Lung (tissue), 12 donors: ENCODE measurements around the gene KRT37. TPM values are rescaled to one million over a fixed set of nuclear protein-coding genes. Genes with fewer than 3 reads are reported as not detected.
"Not testable (repeated sequence)": the region's sequence is repeated elsewhere in the genome, so short reads cannot be mapped to it uniquely, and the experiment has no call there.

Experiments used
- ATAC-seq: fragments of 200-7000 bp; cut with Tn5 transposase; one replicate; pipeline ENCODE4 v1.9.1; 2020; ENCODE audit warnings: moderate number of reproducible peaks; ENCODE audit not compliant: insufficient read depth, low FRiP score
- DNase-seq, 3 donors: peaks; one replicate each; pipeline ENCODE4 v3.0.0-alpha.2; 2013 to 2017
- H3K27ac ChIP-seq, 2 donors: one replicate each; pipeline ENCODE4 v1.5.1; 2013; ENCODE audit warnings: mild to moderate bottlenecking in 2 of 2, moderate library complexity in 2 of 2, control low read depth in 1 of 2, inconsistent platforms in 1 of 2, low read depth in 1 of 2, low read length in 1 of 2
- H3K27me3 ChIP-seq, 3 donors: one replicate each; pipeline ENCODE4 v1.5.1; 2013; ENCODE audit warnings: low read length in 2 of 3; ENCODE audit not compliant: control insufficient read depth in 3 of 3, insufficient read depth in 3 of 3
- H3K36me3 ChIP-seq, 4 donors: one replicate each; pipeline ENCODE4 v1.5.1; 2013; ENCODE audit warnings: low read length in 4 of 4, mild to moderate bottlenecking in 1 of 4, moderate library complexity in 1 of 4; ENCODE audit not compliant: control insufficient read depth in 4 of 4, insufficient read depth in 4 of 4
- H3K4me1 ChIP-seq, 5 donors: one replicate each; pipeline ENCODE4 v1.5.1; 2013; ENCODE audit warnings: low read length in 5 of 5, mild to moderate bottlenecking in 2 of 5, moderate library complexity in 1 of 5; ENCODE audit not compliant: control insufficient read depth in 5 of 5, insufficient read depth in 5 of 5
- H3K4me3 ChIP-seq: one replicate; pipeline ENCODE4 v1.5.1; 2013; ENCODE audit warnings: mild to moderate bottlenecking, control low read depth, moderate library complexity
- H3K9ac ChIP-seq, 2 donors: one replicate each; pipeline ENCODE4 v1.5.1; 2013; ENCODE audit warnings: low read length in 2 of 2, control low read depth in 1 of 2; ENCODE audit not compliant: insufficient read depth in 1 of 2
- H3K9me3 ChIP-seq, 4 donors: one replicate each; pipeline ENCODE4 v1.5.1; 2013; ENCODE audit warnings: low read length in 3 of 4, mild to moderate bottlenecking in 1 of 4, moderate library complexity in 1 of 4; ENCODE audit not compliant: control insufficient read depth in 4 of 4, insufficient read depth in 3 of 4
- WGBS, 2 donors: extraction: QIAGEN DNeasy Blood & Tissue Kit; methylation state at CpG; one replicate each; pipeline ENCODE4 v1.1.7; 2013; 5-methylcytosine and 5-hydroxymethylcytosine counted together
- polyA plus RNA-seq, 2 donors: library from polyadenylated mRNA; stranded (reverse); fragments of 200-250 nt; gene quantifications; one replicate each; pipeline ENCODE4 v1.2.1, GENCODE V29; 2013
- total RNA-seq, 2 donors: library from RNA; depleted of rRNA in 1 of 2; stranded (reverse); fragments of >200 nt in 1 of 2; gene quantifications; one replicate each; pipeline ENCODE4 v1.2.1, GENCODE V29; 2014 to 2021
- TF ChIP-seq, protein P1 (sequence below): IDR thresholded peaks from 2 replicates; pipeline ENCODE4 v1.5.1; 2012; ENCODE audit warnings: mild to moderate bottlenecking; ENCODE audit errors: control extremely low read depth, extremely low read depth
- donor health status: control.
- donor health status: control.
- donor health status: Bipolar disorder and iron deficiency.
- donor health status: healthy.
- donor health status: DM: yes; HTN: yes; CAD: no.

Gene KRT37
- total and polyA plus RNA-seq, 4 donors, result not detected

DNA sequence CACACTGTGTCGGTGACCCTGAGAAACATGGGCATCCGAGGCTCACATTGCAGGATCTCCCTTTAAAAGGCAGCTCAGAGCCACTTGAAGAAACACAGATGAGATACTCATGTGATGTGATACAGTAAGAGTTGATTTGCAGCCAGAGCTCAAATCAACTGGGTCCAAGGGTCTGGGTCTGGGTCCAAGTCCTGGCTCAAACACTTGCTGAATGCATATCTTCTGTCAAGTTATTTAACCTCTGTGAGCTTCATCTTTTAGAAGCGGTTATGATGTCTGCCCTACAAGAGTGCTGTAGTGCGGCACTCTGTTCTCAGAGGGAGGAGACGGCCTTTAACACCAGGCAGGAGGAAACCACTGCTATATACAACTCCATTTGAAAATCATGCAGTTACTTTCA is 10.0 kb upstream of the KRT37 start:
- H3K4me3 ChIP-seq, result no peak overlapping the region
- 49 to 63% methylated on average over 5 of the region's 5 CpGs for WGBS, 2 donors
- no peaks in the 10 kb centered on the region for H3K9me3 ChIP-seq
- TF ChIP-seq, protein P1, sequence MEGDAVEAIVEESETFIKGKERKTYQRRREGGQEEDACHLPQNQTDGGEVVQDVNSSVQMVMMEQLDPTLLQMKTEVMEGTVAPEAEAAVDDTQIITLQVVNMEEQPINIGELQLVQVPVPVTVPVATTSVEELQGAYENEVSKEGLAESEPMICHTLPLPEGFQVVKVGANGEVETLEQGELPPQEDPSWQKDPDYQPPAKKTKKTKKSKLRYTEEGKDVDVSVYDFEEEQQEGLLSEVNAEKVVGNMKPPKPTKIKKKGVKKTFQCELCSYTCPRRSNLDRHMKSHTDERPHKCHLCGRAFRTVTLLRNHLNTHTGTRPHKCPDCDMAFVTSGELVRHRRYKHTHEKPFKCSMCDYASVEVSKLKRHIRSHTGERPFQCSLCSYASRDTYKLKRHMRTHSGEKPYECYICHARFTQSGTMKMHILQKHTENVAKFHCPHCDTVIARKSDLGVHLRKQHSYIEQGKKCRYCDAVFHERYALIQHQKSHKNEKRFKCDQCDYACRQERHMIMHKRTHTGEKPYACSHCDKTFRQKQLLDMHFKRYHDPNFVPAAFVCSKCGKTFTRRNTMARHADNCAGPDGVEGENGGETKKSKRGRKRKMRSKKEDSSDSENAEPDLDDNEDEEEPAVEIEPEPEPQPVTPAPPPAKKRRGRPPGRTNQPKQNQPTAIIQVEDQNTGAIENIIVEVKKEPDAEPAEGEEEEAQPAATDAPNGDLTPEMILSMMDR, result no peak
- no peaks in the 10 kb centered on the region for H3K36me3 ChIP-seq
- H3K27ac ChIP-seq, result no peak overlapping the region
- H3K27me3 ChIP-seq, result no peaks in the 10 kb centered on the region
- H3K4me1 ChIP-seq, result no peaks in the 10 kb centered on the region
- DNase-seq (no peak), ATAC-seq (no peak)
- no peak overlapping the region for H3K9ac ChIP-seq

DNA sequence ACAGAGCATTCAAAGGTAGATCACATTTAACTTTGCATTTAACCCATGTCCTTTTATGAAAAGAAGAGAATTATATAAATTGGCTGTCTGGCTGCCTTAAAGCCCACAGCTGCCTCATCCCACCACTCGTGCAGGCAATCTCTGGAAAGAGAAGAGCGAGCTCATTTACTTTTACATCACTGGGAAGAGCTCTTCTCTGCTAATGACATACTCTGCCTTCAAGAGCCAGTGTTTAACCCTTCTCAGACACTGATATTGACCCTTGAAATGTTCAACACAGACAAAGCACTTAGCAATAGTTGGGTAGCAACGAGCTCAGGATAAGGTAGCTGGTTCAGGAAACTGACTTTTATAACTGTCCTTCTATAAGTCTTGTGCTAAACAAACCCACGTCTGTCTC is 9.6 kb upstream of the KRT37 start:
- H3K4me3 ChIP-seq, result no peak overlapping the region
- no peaks in the 10 kb centered on the region for H3K27me3 ChIP-seq
- H3K36me3 ChIP-seq, result no peaks in the 10 kb centered on the region
- no peaks in the 10 kb centered on the region for H3K4me1 ChIP-seq
- no peak overlapping the region for H3K9ac ChIP-seq
- TF ChIP-seq, protein P1, result no peak
- ATAC-seq (no peak), DNase-seq (no peak)
- WGBS, 2 donors, result 55 to 63% methylated on average over 4 of the region's 4 CpGs
- no peak overlapping the region for H3K27ac ChIP-seq
- H3K9me3 ChIP-seq, result no peaks in the 10 kb centered on the region

DNA sequence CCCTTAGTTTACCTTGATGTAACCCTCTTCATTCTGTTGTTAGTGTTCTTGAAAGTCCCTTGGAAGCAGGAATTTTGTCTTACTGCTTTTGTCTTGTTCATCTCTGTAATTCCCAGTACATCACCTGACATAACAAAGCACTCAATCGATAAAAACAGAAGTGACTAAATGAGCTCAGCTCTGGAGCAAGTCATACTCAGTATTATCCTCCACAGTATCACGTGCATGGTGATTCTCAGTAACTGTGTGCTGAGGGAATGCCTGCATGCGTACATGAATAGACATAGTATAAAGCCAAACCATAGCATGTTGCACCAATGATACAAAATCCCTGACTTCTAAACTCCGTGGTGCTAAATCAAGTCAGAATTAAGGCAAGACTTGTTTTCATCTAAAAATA is 9.2 kb upstream of the KRT37 start:
- TF ChIP-seq, protein P1, result no peak
- DNase-seq (no peak), ATAC-seq (no peak)
- H3K27ac ChIP-seq, result no peak overlapping the region
- no peaks in the 10 kb centered on the region for H3K4me1 ChIP-seq
- H3K9ac ChIP-seq, result no peak overlapping the region
- no peaks in the 10 kb centered on the region for H3K36me3 ChIP-seq
- no peak overlapping the region for H3K4me3 ChIP-seq
- no peaks in the 10 kb centered on the region for H3K27me3 ChIP-seq
- whole genome bisulfite sequencing, 2 donors, result 63 to 67% methylated on average over 4 of the region's 4 CpGs
- no peaks in the 10 kb centered on the region for H3K9me3 ChIP-seq

DNA sequence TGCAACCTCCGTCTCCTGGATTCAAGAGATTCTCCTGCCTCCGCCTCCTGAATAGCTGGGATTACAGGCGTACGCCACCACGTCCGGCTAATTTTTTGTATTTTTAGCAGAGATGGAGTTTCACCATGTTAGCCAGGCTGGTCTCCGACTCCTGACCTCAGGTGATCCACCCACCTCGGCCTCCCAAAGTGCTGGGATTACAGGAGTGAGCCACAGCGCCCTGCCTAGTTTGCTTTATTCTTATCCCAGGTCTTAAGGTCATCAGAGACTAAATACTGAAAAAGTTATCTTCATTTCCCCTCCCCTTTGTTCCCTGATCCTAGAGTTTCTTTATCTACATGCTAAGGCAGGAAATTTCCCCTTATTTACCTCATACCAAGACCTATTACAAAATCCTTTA is 6.0 kb upstream of the KRT37 start:
- not testable (repeated sequence) for ATAC-seq, H3K27me3 ChIP-seq, DNase-seq, H3K27ac ChIP-seq, H3K36me3 ChIP-seq, H3K4me3 ChIP-seq, H3K4me1 ChIP-seq, H3K9ac ChIP-seq, H3K9me3 ChIP-seq
- 88% methylated on average over 9 of the region's 9 CpGs for WGBS, 2 donors
